GM12892 (cell line): ENCODE measurements around the gene CORO2A.

Source experiments
- POLR2A ChIP-seq: IDR thresholded peaks from 2 replicates; pipeline ENCODE4 v1.6.1; 2011; ENCODE audit warnings: low read depth, low read length, control low read depth
- POLR2AphosphoS5 ChIP-seq: IDR thresholded peaks from 2 replicates; pipeline ENCODE4 v1.6.1; 2011; ENCODE audit warnings: low read depth, low read length, control low read depth
- TAF1 ChIP-seq: IDR thresholded peaks from 2 replicates; pipeline ENCODE4 v1.6.1; 2011; ENCODE audit warnings: low read depth, mild to moderate bottlenecking, control low read depth, low read length, borderline replicate concordance

DNA sequence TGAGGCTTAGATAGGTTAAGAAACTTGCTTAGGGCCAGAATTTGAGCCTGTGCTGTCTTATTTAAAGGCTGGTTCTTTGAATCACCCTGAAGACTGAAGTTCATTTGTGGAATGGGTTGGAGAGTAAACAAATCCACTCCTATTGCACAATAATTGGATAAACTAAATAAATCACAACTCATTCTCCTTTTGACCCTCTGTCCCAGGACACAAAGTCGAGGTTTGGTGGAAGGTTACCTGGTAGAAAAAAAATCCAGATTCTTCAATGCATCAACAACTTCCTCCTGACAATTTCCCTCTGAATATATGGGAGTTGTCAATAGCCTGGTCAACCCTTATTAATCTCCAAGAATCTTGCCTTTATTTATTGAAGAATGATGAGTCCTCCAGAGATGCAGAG is 34.1 kb upstream of the CORO2A start:
- no peak for TF ChIP-seq TAF1
- no peak for TF ChIP-seq POLR2A
- TF ChIP-seq POLR2AphosphoS5 = no peak
